GM21529 (cell line): ENCODE results near the gene OBSCN.

ENCODE experiments used
- ATAC-seq: cut with Tn5 transposase; IDR thresholded peaks from one replicate; pipeline ENCODE4 v1.9.1; 2021; ENCODE audit not compliant: unreplicated experiment

The OBSCN gene

DNA sequence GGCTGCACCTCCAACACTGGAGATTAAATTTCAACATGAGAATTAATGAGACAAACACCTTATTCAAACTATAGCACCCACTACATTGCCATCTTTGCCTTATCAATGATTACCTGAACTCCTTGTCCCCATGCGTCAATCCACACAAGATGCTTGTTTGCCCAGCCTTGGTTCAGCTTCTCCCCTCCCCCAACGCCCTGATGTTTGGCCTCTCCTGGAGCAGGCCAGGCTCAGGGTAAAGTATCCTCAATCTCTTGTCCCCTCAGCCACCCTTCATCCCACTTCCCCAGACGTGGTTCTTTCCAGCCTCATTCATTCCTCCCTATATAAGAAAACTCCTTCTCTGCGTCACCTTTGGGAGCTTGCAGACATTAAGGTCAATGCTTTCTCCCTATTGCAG lies 220.6 kb downstream of the OBSCN start:
- ATAC-seq: no peak
